ENCODE measurements around the gene SEC22C.

The SEC22C gene

GRCh38 chr3:42500909-42501308 is 80.9 kb downstream of the SEC22C start:
- DNase-seq (ENCODE audit: low read depth): no peak
- TF ChIP-seq, protein P1, sequence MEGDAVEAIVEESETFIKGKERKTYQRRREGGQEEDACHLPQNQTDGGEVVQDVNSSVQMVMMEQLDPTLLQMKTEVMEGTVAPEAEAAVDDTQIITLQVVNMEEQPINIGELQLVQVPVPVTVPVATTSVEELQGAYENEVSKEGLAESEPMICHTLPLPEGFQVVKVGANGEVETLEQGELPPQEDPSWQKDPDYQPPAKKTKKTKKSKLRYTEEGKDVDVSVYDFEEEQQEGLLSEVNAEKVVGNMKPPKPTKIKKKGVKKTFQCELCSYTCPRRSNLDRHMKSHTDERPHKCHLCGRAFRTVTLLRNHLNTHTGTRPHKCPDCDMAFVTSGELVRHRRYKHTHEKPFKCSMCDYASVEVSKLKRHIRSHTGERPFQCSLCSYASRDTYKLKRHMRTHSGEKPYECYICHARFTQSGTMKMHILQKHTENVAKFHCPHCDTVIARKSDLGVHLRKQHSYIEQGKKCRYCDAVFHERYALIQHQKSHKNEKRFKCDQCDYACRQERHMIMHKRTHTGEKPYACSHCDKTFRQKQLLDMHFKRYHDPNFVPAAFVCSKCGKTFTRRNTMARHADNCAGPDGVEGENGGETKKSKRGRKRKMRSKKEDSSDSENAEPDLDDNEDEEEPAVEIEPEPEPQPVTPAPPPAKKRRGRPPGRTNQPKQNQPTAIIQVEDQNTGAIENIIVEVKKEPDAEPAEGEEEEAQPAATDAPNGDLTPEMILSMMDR (IDR thresholded peaks at IDR 0.05; ENCODE audit: insufficient read depth, low read depth, low read length, missing control alignments): no peak
- H3K4me3 ChIP-seq (ENCODE audit: low read length): no peak overlapping the region

DNA sequence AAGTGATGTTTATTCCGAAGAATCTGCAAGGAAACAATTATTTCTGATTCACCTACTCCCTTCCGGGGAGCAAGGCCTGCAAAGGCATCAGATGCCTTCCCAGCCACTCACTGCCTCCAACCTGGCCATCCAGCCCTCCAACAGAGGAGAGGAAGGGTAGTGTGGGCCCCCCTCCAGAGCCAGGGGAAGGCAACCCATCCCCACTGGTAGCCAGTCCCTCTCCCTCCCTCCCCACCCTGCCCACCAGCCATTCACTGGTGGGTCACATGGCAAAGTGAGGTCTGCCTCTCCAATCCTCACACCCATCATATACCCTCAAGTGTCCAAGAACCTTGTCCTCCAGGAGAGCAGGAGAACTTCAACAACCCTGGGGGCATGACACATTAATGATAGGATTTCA is 81.7 kb downstream of the SEC22C start:
- H3K4me3 ChIP-seq (ENCODE audit: low read length): no peak overlapping the region
- no peak for DNase-seq (ENCODE audit: low read depth)
- TF ChIP-seq, protein P1 (IDR thresholded peaks at IDR 0.05; ENCODE audit: insufficient read depth, low read depth, low read length, missing control alignments): no peak

- no peak for DNase-seq (ENCODE audit: low read depth)
- no peak overlapping the region for H3K4me3 ChIP-seq (ENCODE audit: low read length)
- TF ChIP-seq, protein P1 (IDR thresholded peaks at IDR 0.05; ENCODE audit: insufficient read depth, low read depth, low read length, missing control alignments): no peak
Observed at GRCh38 chr3:42499478-42499871, 82.3 kb downstream of the SEC22C start.

GRCh38 chr3:42498791-42499477 is 82.8 kb downstream of the SEC22C start:
- DNase-seq (ENCODE audit: low read depth): peak; percentile 34
- H3K4me3 ChIP-seq (ENCODE audit: low read length): no peak overlapping the region
- TF ChIP-seq, protein P1 (IDR thresholded peaks at IDR 0.05; ENCODE audit: insufficient read depth, low read depth, low read length, missing control alignments): no peak

GRCh38 chr3:42498034-42498433 is 83.7 kb downstream of the SEC22C start:
- no peak for DNase-seq (ENCODE audit: low read depth)
- no peak overlapping the region for H3K4me3 ChIP-seq (ENCODE audit: low read length)
- TF ChIP-seq, protein P1 (IDR thresholded peaks at IDR 0.05; ENCODE audit: insufficient read depth, low read depth, low read length, missing control alignments): no peak
